GM18951 (cell line): ENCODE measurements around the gene QSOX2.

Source experiments
- POLR2A ChIP-seq: IDR thresholded peaks from 4 replicates; pipeline ENCODE4 v1.6.1; 2011; ENCODE audit warnings: mild to moderate bottlenecking; ENCODE audit not compliant: insufficient read length, insufficient read depth; ENCODE audit errors: extremely low read depth
- in situ Hi-C: fragments of 300-500 bp; cut with MboI; formaldehyde crosslinking; loops from one replicate; pipeline ENCODE4 v1.12.0; 2022; ENCODE audit warnings: low sequenced_read_pairs, mixed read lengths, inconsistent platforms; ENCODE audit not compliant: unreplicated experiment

The QSOX2 gene

GRCh38 chr9:136197930-136198604 lies 47.5 kb downstream of the QSOX2 start:
- no peak for TF ChIP-seq POLR2A
- in situ Hi-C loops, result no loop called here

- in situ Hi-C loops, result no loop called here
- no peak for TF ChIP-seq POLR2A
Measured at GRCh38 chr9:136197084-136197875, 48.3 kb downstream of the QSOX2 start.

GRCh38 chr9:136196404-136197083 lies 49.1 kb downstream of the QSOX2 start:
- TF ChIP-seq POLR2A, result no peak
- in situ Hi-C loops, result no loop called here

GRCh38 chr9:136194540-136194939 lies 51.1 kb downstream of the QSOX2 start:
- no peak for TF ChIP-seq POLR2A
- in situ Hi-C loops, result no loop called here

GRCh38 chr9:136193891-136194279 lies 51.7 kb downstream of the QSOX2 start:
- in situ Hi-C loops, result no loop called here
- TF ChIP-seq POLR2A, result no peak

- in situ Hi-C loops, result no loop called here
- TF ChIP-seq POLR2A, result no peak
Measured at GRCh38 chr9:136193127-136193890, 52.3 kb downstream of the QSOX2 start.

- in situ Hi-C loops, result no loop called here
- no peak for TF ChIP-seq POLR2A
Measured at GRCh38 chr9:136192289-136193126, 53.1 kb downstream of the QSOX2 start.

- in situ Hi-C loops, result no loop called here
- TF ChIP-seq POLR2A, result no peak
Measured at GRCh38 chr9:136191960-136192286, 53.7 kb downstream of the QSOX2 start.

- TF ChIP-seq POLR2A, result no peak
- in situ Hi-C loops, result no loop called here
Measured at GRCh38 chr9:136191099-136191959, 54.3 kb downstream of the QSOX2 start.

- no peak for TF ChIP-seq POLR2A
- in situ Hi-C loops, result no loop called here
Measured at GRCh38 chr9:136190656-136191055, 55.0 kb downstream of the QSOX2 start.

GRCh38 chr9:136190237-136190601 lies 55.4 kb downstream of the QSOX2 start:
- in situ Hi-C loops, result no loop called here
- TF ChIP-seq POLR2A, result no peak
